Measurements from ENCODE around the gene PIK3C2G.

PIK3C2G gene

DNA sequence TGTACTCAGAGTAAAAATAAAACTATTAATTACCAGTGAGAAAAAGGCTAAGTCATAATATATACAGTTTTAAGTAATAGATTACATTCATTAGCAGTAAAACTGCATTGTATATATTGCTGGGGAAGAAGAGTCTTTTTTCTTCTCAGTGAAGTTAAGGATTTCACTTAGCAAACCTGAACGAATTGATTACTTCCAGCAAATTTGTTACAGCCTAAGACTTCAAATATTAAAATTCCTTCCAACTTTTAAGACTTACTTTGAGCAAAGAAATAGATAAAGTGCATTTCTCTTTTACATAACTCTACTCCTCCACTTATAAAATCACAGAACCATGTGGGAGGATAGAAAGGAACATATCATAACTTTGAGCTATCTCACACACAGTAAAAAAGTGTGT lies 43.3 kb downstream of the PIK3C2G start:
- DNase-seq (ENCODE audit: low read depth): no peak
- TF ChIP-seq, protein P1, sequence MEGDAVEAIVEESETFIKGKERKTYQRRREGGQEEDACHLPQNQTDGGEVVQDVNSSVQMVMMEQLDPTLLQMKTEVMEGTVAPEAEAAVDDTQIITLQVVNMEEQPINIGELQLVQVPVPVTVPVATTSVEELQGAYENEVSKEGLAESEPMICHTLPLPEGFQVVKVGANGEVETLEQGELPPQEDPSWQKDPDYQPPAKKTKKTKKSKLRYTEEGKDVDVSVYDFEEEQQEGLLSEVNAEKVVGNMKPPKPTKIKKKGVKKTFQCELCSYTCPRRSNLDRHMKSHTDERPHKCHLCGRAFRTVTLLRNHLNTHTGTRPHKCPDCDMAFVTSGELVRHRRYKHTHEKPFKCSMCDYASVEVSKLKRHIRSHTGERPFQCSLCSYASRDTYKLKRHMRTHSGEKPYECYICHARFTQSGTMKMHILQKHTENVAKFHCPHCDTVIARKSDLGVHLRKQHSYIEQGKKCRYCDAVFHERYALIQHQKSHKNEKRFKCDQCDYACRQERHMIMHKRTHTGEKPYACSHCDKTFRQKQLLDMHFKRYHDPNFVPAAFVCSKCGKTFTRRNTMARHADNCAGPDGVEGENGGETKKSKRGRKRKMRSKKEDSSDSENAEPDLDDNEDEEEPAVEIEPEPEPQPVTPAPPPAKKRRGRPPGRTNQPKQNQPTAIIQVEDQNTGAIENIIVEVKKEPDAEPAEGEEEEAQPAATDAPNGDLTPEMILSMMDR (IDR thresholded peaks at IDR 0.05; ENCODE audit: control insufficient read depth, extremely low read depth, insufficient read depth): no peak
- no peak overlapping the region for H3K4me3 ChIP-seq (ENCODE audit: low read depth, low read length)

DNA sequence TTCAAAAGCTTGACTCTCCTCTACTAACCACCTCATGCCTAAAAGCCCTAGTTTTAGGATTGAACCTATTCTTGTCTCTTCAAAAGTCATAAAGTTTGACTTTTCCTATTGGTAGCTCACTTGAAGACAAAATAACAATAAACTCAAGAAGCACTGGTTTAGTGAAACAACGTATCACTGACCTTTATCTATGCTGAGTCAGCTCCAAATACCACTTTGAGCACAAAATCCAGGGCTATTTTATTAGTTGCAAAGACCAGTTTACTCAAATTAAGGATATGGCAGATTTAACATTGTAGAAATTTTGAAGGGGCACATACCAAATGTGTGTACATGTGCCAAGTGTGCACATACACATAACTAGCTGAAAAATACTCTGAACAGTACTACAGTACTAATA lies 45.0 kb downstream of the PIK3C2G start:
- H3K4me3 ChIP-seq (ENCODE audit: low read depth, low read length): no peak overlapping the region
- DNase-seq (ENCODE audit: low read depth): no peak
- TF ChIP-seq, protein P1 (IDR thresholded peaks at IDR 0.05; ENCODE audit: control insufficient read depth, extremely low read depth, insufficient read depth): no peak

DNA sequence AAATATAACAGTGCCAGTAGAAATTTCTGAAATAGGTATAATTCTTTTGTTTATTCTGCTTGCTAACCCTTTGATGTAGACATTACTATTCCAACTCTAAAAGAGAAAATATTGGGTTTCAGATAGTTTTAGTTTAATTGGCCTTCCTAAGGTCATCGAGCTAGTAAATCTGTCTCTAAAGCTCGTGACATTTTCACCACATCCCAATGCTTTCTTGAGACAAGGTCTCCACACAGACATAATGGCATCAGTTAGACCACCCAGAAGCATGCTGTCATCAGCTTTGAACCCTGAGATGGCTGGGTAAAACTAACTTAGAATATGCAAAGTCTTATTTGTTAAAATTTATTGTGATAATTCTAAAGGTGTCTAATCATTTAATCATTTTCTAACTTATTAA lies 52.0 kb downstream of the PIK3C2G start:
- TF ChIP-seq, protein P1 (IDR thresholded peaks at IDR 0.05; ENCODE audit: control insufficient read depth, extremely low read depth, insufficient read depth): no peak
- no peak for DNase-seq (ENCODE audit: low read depth)
- no peak overlapping the region for H3K4me3 ChIP-seq (ENCODE audit: low read depth, low read length)

DNA sequence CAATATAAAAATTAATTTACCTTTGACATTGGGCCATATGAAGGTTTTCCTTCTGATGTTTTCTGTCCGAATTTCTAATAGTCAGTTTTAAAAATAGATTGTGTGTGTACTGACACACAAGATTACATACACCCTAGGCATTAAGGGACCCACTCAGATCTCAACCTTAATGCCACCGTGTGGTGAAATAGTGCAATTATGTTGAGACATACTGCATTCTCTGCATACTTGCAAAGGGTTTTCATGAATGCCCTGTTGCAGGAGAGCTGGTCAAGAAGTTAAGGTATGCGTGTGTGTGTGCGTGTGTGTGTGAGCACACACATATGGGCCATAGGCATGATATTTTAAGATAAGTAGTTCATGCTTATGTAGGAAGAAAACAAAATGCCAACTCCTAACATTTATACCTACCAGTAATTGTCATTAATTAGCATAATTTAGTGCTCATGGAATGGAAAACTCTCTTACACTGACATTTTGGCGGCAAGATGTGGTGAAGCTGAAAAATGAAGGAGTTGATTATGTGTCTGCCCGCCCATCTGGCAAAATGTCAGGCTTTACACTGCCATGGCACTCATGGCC lies 58.8 kb downstream of the PIK3C2G start:
- DNase-seq (ENCODE audit: low read depth): no peak

DNA sequence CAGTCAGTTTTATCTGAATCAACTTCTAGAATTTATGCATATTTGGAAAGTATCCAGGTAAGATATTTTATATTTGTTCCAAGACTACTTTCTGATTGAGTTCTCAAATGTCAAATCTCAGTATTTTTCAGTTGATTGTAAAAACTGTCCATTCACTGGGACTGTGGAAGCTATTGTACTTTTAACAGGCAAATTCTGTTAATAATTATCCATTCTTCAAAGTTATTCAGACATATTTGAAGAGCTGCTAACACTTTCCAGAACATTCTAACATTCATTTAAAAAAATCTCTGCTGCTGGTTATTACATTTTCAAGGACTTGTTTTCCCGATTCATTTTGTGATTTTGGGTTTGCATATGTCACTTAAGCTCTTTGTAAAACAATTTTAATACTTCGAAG lies 59.7 kb downstream of the PIK3C2G start:
- no peak overlapping the region for H3K4me3 ChIP-seq (ENCODE audit: low read depth, low read length)
- TF ChIP-seq, protein P1 (IDR thresholded peaks at IDR 0.05; ENCODE audit: control insufficient read depth, extremely low read depth, insufficient read depth): no peak
- no peak for DNase-seq (ENCODE audit: low read depth)

More for the DNA sequence above, 58.8 kb downstream of the PIK3C2G start:
- TF ChIP-seq, protein P1 (IDR thresholded peaks at IDR 0.05; ENCODE audit: control insufficient read depth, extremely low read depth, insufficient read depth): peak; percentile 62
- no peak overlapping the region for H3K4me3 ChIP-seq (ENCODE audit: low read depth, low read length)

DNA sequence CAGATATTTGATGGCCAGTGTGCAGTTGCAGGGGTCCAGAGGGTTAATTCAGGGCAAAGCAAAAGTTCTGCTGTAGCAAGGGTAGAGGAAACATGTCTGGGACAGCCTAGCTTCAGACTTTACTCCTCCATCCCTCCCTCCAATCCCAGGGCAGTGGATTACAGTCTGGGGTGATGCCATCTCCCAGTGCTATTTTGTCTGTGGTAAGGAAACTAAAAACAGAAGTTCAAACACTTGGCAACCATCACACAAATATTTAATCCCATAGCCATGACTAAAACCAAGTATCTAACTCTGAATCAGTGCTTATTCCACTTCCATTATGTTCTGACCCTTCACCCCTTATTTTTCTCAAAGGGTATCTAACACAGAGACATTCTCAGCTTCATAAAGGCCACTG lies 61.8 kb downstream of the PIK3C2G start:
- TF ChIP-seq, protein P1 (IDR thresholded peaks at IDR 0.05; ENCODE audit: control insufficient read depth, extremely low read depth, insufficient read depth): no peak
- H3K4me3 ChIP-seq (ENCODE audit: low read depth, low read length): no peak overlapping the region
- no peak for DNase-seq (ENCODE audit: low read depth)

DNA sequence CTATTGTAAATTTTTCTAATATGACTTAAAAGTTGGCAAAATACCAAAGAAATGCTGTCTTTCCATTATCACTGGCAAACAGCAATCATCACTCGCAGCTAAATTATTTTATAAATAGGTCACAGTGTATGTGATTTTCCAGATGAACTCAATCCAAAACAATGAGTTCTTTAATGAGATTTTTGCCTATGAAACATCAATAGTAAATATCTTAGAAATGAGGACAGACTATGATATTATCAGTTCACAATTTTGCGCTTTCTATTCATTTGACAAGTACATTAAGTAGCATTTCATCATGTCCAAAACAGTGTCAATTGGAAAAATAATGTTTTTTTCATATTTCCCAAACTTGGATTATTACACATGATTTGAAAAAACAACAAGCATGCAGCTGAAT lies 65.7 kb downstream of the PIK3C2G start:
- H3K4me3 ChIP-seq (ENCODE audit: low read depth, low read length): no peak overlapping the region
- DNase-seq (ENCODE audit: low read depth): no peak
- TF ChIP-seq, protein P1 (IDR thresholded peaks at IDR 0.05; ENCODE audit: control insufficient read depth, extremely low read depth, insufficient read depth): no peak

Measured in LNCaP clone FGC (cell line).